NOMO-1 treated with DMSO at 0.1 percent for 48 hours (cell line): ENCODE results near the gene FOXK2.

Experiments used
- DNase-seq: peaks from one replicate; lab custom pipeline; 2025; ENCODE audit not compliant: unreplicated experiment; lab: John Stamatoyannopoulos, UW

The FOXK2 gene

DNA sequence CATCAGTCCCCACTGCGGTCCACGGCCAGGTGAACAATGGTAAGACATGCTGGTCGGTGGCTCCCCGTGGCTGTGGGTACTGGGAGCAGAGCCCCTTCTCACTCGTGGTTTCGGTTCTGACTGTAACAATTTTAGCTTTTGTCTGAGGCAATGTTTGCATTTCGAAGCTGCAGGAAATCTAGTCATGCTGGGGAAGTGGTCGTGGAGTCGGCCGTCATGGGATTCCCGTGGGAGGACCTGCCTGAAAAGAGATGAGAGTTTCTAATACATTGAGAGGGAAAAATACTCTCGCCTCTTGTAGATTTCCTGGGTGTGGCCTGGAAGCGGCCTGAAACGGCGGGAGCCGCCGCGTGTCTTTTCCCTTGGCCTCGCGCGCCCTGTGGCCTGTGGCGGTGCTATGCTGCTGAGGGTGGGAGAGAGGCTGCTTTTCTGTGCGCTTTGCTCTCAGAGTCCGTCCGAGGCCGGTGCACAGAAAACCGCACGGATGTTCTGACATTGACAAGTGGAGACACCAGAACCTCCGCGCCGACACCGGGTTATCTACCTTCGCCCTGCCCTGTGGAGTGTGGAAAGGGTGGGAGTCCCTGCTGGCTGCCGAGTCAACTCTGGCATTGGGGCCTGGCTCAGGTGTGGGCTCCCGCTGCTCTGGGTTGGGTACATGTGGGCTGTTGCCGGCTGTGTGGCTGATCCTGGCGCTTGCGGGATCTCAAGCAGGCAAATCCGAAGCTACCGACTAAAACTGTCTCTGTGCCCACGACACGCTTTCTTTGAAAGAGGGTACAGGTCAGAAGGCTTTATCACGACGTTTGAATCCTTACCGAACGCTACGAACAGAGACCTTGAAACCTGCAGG lies 67.9 kb downstream of the FOXK2 start:
- DNase-seq: no peak

DNA sequence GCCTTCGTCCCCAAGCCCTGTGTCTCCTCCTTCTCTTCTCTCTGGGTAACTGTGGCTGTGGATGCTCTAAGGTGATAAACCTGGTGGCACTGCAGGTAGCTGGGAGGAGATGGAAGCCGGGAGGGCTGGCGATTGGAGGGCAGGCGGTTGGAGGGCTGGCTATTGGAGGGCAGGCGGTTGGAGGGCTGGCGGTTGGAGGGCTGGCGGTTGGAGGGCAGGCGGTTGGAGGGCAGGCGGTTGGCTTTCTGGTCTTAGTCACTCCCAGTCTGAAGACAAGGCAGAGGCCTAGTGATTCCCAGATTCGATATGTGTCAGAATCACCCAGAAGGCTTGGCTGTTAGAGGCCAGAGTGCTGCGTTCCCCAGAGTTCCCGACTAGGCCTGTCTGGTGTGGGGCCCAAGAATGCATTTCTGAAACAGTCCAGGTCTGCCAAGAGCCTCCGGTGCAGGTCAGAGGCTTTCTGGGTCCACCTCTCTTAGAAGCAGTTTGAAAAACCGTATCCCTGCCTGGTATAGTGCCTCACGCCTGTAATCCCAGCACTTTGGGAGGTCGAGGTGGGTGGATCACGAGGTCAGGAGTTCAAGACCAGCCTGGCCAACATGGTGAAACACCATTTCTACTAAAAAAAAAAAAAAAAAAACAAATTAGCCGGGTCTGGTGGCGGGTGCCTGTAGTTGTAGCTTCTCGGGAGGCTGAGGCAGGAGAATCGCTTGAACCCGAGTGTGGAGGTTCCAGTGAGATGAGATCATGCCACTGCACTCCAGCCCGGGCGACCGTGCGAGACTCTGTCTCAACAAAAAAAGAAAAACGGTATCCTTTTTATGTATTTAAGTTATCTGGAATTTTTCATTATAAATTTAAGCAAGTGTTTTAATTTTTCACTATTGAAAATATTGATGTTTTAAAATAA lies 69.0 kb downstream of the FOXK2 start:
- no peak for DNase-seq

DNA sequence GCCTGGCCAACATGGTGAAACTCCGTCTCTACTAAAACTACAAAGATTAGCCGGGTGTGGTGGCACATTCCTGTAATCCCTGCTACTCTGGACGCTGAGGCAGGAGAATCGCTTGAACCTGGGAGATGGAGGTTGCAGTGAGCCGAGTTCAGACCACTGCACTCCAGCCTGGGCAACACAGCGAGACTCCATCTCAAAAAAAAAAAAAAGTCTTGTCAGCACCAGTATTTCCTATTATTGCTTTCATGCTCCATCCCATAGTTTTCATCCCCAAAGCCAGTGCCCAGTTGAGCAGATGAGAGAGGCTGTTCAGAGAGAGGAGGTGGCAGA lies 70.3 kb downstream of the FOXK2 start:
- no peak for DNase-seq

DNA sequence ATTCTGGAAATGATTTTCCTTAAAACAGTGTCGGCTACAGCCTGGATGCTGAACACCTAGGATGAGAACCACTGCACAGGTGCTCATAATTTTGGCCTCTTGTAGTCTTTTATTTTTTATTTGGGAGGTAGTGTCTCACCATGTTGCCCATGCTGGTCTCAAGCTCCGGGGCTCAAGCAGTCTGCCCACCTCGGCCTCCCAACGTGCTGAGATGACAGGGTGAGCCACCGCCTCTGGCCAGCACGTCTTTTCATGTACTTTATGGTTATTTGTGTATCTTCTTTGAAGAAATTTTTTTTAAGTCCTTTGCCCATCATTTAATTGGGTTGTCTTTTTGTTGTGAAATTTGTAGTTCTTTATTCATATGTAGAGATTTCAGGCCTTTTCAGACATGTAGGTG lies 70.7 kb downstream of the FOXK2 start:
- no peak for DNase-seq

DNA sequence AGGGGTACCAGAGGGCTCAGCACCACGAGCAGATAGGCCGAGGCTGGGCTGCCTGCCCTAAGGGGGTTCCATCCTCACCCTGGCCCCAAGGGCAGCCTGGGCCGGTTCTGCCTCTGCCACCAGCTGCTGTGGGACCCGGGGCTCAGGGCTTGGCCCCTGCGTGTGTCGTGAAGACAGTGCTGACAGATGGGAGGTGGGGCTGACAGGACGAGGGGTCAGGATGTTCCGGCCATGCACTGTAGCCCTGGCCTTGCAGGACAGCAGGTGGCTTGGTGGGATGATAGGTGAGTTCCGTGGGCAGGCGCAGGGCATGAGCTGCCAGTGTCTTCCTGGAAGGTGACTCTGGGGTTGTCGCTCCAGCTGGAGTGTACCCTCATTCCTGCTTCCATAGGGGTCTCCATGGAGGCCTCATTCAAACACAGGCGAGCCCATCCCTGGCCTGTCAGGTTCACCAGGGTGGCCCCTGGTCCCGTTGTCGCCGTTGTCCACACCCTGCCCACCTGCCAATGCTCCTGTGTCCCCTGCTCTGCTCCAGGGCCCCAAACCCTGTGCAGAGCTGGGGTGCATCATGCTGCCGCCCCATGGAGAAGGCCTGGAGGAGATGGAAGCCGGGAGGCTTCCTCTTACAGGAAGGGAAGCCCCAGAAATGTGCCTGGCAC lies 71.5 kb downstream of the FOXK2 start:
- no peak for DNase-seq

DNA sequence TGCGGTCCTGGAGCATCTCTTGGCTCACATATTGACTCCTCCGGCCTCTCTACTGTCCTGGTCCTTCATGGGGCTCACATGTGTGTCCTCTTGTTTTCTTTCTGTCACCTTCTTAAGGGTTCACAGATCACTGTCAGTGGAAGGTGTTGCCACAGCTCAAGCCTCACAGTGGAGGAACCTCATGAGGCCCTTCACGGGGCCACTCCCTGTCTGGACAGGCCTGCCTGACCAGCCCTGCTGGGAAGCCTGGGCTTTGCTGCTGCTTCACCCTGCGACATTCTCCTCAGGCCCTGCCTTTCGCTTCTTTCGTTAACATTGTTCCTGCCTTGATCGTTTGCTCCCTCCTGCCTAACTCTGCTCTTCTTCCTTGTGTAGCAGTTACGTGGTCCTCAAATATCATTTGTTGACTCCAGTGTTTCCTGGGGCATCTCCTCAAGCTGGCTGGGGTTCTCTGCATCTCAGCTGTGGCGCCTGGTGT lies 72.8 kb downstream of the FOXK2 start:
- peak; percentile 6 for DNase-seq

DNA sequence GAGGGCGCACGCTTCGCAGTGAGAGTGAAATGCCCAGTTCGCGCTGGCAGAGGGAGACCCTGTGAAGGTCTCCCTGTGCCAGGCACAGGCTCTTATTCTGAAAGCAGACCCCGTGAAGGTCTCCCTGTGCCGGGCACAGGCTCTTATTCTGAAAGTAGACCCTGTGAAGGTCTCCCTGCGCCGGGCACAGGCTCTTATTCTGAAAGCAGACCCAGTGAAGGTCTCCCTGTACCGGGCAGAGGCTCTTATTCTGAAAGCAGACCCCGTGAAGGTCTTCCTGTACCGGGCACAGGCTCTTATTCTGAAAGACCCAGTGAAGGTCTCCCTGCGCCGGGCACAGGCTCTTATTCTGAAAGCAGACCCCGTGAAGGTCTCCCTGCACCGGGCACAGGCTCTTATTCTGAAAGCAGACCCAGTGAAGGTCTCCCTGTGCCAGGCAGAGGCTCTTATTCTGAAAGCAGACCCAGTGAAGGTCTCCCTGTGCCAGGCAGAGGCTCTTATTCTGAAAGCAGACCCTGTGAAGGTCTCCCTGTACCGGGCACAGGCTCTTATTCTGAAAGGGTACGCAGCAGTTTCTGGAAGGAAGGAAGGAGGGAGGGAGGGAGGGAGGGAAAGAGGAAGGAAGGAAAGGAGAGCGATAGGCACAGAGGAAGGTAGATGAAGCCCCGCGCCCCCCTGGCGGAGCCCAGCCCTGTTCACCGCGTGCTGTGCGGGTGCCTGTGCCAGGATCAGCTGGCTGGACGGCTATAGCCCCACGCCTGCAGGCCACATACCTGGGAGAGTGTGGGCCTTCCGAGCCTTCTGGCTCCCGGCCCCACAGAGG lies 73.4 kb downstream of the FOXK2 start:
- peak; percentile 87 for DNase-seq

DNA sequence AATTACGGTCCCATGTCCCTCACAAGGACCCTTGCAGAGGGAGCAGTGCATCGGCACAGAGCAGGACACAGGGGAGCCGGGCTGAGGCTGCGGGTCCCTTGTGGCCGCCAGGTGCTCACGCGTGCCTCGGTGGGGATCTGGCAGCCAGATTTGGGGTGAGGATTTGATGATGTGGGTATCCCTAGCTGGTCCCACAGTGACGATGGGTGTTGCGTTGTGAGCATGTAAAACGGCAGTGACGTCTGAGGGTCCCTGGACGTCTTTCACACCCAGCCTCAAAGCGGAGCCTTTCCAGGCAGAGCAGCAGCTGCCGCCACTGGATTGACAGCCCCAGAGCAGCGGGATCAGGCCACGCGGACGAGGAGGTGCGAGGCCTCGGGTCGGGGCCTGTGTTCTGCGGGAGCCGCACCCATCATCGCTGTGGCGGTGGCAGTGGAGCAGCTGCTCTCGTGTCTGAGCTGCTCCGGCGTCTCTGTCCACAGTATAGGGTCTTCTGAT lies 74.1 kb downstream of the FOXK2 start:
- DNase-seq: no peak

DNA sequence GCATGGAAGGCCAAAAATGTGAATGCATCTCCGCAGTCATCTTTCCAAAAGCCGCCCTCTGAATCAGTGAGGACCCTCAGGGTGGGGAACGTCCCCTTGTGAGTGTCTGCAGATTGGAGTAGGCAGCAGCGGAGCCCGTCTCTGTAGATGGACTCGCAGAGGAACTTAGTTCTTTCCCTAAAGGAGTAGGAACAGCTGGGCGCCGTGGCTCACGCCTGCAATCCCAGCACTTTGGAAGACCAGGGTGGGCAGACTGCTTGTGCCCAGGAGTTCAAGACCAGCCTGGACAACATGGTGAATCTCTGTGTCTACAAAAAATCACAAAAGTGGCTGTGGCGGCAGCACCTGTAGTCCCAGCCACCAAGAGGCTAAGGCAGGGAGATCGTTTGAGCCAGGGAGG lies 75.0 kb downstream of the FOXK2 start:
- DNase-seq: no peak

DNA sequence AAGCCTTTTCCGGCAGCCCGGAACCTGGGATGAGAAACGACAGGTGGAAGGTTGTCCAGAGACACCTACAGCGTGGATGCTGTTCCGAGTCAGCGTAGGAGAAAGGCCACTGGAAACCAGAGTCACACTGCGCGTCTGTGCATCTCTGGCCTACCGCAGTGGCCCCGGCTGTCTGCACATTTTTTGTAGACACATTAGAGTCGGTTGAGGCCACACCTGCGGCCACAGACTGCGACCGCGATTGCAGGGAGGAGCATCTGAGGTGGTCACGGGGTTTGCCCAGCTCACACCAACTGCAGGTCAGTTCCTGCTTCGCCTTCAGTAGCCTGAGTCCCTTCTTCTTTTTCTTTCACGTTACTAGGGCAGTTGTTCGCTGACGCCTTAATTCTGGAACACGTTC lies 76.4 kb downstream of the FOXK2 start:
- no peak for DNase-seq

DNA sequence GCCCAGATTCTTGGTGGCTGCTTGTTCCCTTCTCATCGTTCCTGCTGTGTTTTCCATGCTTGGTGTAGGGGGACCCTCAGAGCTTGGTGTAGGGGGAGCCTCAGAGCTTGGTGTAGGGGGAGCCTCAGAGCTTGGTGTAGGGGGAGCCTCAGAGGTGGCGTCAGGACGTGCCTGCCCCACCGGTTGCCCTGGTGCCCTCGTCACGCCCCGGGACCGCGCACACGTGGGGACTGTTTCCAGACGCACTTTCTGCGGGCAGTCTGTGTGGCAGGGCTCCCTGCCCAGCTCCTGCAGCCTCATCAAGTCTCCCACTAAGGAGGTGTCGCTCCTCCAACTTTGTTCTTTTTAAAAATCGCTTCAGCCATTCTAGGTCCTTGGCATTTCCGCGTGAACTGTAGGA lies 76.8 kb downstream of the FOXK2 start:
- DNase-seq: no peak

DNA sequence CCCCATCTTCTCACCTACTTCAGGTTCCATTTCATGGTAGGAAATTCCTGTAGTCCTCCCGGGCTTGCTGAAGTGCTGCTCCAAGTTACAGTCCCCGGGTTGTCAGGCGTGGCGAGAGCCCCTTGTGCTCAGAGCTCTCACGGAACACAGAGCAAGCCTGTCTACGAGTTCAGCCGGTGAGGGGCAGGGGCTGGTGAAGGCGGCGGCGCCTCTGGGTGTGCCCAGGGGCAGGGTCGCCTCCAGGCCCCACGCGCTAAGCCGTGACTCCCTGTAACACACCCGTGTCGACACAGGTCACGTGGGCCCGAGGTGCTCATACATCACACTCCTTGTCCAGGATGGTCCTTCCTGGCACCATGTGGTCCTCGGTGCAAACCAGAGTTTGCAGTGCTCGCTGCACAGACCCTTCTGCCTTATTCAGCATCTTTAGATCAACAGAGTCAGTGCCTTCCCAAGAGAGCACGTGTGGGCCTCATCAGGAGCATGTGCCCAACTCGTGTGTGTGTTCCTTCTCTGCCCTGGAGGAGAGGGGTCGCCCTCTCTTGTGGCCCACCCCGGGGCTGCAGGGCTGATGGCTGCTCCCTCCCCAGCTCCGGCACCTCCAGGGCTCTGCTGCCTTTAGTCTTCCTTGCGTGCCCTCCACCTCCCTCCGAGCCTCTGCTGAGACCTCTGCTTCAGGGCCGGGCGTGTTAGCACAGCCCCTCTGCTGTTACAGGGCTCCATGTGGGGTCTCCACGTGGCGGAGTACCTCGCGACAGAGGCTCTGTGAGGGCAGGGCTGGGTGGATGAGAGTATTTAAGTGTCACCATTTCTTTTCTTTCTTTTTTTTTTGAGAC lies 77.5 kb downstream of the FOXK2 start:
- no peak for DNase-seq

DNA sequence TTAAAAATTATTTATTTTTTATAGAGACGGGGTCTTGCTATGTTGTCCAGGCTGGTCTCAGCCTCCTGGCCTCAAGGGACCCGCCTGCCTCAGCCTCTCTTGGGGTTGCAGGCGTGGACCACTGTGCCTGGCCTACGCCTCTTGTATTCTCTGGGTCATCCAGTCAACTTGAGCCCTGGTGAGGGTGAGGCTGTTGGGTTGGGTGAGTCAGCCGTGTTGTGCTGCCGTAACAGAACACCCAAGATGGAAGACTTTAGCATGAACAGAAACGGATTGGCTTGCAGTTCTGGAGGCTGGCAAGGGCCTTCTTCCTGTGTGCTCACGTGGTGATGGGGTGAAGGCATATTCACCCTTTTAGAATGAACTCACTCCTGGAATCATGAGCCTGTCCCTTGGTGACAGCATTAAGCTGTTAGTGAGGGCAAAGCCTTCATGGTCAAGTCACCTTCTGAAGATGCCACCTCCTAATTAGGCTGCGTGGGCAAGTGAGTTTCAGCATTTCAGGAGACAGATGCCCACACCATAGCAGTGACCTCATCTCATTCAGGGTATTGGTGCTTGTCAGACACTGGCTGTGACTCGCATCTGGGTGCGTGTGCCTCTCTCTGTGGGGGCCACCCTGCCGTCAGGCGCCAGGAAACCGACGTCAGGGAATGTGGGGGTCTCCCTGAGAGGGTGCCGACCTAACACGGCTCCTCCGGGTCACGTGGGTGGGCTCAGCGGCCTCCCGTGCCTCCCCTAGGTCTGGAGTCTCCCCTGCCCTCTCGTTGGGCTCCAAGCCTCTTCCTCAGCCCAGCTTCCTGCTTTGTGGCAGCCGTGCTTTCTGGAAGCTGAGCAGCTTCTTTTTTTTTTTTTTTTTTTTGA lies 79.0 kb downstream of the FOXK2 start:
- DNase-seq: no peak

DNA sequence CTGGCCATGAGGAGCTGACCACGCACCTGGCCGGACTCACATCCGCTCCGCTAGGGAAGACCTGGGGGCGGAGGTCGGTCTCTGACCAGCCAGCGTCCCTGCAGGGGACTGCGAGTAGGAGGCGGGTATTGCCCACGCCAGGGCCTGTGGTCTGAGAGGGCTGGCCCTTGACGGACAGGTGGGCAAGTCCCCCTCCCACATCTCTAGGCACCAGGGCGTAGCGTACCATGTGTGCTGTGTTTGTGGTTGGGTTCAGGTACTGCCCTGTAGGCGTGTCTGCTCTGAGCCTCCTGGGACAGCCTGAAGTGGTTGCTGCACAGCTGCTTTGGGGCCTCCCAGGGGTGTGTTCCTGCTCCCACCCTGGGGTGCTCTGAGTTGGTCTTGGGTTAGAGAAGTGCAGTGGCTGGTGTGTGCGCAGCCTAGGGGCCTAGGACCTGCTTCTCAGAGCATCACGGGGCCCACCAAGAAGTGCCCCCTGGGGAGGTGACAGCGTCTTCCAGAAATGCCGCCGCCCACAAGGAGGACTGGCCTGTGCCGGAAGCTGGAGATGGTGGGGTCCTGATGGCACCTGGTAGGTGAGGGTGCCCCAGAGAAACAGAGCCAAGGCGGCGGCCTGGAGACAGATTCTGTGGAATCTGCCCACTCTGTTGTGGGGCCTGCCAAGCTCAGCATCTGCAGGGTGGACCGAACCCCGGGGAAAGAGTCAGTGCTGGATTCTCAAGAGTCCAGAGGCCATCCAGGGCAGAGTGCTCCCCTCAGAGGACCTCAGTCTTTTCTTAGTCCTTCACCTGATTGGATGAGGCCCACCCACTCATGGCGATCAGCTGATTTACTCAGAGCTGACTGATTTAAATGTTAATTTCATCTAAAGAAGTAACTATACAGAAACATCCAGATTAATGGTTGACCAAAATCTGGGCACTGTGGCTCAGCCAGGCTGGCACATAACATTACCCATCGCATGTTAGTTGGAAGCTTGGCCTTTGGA lies 80.4 kb downstream of the FOXK2 start:
- no peak for DNase-seq

DNA sequence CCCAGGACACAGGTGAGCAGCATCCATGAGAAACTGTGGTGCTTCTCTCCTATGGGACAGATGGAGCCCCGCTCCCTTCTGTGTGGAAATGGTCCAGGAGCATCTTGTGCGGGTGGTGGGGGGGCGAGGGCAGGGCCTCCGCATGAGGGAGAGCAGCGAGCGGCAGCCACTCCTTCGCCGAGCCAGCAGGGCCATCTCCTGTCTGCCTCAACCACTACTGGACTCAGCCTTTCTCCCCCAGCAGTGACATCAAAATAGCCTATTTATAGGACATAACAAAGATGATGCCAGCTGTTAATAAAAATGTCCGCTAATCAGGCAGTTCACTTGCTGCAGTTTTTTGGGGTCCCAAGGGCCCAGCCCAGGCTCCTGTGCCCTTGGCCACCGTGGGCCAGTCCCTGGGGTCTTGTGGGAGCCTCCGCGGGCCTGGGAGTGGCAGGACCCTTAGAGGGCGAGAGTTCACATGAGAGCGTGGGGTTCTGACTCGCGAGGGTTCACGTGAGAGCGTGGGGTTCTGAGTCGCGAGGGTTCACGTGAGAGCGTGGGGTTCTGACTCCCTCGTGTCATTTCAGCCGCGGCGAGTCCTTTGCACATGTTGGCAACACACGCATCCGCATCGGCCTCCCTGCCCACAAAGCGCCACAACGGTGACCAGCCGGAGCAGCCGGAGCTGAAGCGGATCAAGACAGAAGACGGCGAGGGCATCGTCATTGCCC lies 81.4 kb downstream of the FOXK2 start:
- no peak for DNase-seq

DNA sequence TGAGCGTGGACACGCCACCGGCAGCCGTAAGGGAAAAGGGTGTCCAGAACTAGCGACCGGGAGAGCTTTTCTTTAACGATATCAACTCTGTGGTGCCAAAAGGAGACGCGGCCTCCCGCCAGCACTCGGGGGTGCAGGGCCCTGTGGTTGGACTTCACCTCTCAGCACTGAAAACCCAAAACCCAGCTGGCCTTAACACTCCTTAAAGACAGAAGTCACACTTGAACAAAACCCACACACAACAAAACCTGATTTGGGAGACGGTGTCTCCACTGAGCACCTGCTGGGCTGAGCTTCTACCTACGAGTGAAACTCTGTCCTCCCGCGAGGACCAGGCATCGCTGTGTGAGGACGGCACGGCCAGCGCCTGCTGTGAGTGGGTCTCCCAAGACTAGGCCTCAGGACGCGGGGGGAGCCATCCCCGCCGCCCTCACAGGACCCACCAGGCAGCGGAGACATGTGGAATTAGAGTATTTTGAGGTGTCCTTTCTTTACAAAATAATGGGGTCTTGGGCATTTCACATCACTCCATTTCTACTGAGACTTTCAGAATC lies 82.0 kb downstream of the FOXK2 start:
- no peak for DNase-seq

DNA sequence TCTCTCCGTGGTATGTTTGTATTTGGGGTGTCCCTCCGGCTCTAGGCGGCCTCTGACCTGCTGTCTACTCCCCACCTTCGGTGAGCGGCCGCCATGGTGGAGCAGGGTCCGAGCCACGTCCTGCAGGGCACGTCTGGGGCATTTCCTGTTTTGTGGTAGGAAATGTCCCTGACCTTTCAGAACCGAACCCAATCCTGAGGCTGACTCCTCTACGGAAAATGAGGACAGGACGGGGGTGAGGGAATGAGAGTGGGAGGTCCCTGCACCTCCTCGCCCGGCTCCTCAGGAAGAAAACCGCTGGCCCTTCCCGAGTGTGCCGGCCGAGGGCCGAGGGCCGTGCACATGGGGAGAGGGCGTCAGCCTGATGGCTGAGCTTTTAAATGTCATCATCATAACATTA lies 83.0 kb downstream of the FOXK2 start:
- no peak for DNase-seq
